ENCODE data around the gene DLGAP4. TPM values are rescaled to one million over a fixed set of nuclear protein-coding genes. Genes with fewer than 3 reads are reported as not detected.

DLGAP4 gene
- total RNA-seq, 4 donors from 2014 or later = 33.5 to 159 (median 56.6) TPM

DNA sequence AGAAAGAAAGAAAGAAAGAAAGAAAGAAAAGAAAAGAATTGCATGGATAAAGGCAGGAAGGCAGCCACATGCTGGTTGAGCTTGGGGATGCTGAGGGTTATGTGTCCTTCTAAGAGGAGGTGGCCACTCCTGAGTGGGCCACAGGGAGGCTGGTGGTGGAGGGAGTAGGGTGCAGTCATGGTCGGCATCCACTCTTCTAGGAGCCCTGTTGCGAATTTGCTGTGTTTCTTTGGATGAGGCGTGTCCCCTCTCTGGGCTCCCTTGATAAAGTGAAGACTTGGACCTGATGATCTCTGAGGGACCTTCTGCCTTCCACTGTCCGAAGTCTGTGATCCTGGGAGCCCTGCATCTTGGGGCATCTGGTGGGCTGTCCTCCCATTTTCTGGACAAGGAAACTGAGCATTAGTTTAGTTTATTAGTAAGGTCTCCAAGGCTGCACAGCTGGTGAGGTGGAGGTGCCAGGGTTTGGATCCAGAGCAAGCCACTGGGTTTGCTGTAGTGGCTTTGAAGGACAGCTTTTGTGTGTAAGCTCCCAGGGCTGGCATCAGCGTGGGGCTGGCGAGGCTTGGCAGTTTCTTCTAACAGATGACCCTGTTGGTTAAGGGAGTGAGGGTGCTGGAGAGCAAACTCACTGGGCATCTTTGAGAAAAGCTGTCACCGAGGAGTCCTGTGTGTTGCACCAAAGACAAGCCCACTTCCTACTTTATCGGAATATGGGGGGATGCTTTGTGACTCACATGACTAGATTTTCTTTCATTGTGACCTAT lies 4.3 kb downstream of the DLGAP4 start:
- Histone ChIP-seq H3K27me3 (peaks cover 82% of the 10 kb centered on the region), H3K27ac (no peak overlapping the region), H3K4me3 (no peak overlapping the region), H3K4me1 (peaks cover 3 to 13% (median 11%) of the 10 kb centered on the region in 4 donors), H3K36me3 (no peaks in the 10 kb centered on the region), H3K9me3 (no peaks in the 10 kb centered on the region)
- WGBS, 2 donors (ENCODE audit: low coverage in 1 of 2) = 61 to 71% methylated on average over 4 to 8 of the region's 8 CpGs
- no peak for TF ChIP-seq POLR2A (IDR thresholded peaks at IDR 0.05)
- no peak for TF ChIP-seq POLR2AphosphoS5 (IDR thresholded peaks at IDR 0.05)
- TF ChIP-seq, protein P1, sequence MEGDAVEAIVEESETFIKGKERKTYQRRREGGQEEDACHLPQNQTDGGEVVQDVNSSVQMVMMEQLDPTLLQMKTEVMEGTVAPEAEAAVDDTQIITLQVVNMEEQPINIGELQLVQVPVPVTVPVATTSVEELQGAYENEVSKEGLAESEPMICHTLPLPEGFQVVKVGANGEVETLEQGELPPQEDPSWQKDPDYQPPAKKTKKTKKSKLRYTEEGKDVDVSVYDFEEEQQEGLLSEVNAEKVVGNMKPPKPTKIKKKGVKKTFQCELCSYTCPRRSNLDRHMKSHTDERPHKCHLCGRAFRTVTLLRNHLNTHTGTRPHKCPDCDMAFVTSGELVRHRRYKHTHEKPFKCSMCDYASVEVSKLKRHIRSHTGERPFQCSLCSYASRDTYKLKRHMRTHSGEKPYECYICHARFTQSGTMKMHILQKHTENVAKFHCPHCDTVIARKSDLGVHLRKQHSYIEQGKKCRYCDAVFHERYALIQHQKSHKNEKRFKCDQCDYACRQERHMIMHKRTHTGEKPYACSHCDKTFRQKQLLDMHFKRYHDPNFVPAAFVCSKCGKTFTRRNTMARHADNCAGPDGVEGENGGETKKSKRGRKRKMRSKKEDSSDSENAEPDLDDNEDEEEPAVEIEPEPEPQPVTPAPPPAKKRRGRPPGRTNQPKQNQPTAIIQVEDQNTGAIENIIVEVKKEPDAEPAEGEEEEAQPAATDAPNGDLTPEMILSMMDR (IDR thresholded peaks at IDR 0.05) = no peak
- TF ChIP-seq EP300 (IDR thresholded peaks at IDR 0.05; ENCODE audit: low read depth) = no peak
- in situ Hi-C loops (cut with MboI; ENCODE audit: low pct_ligation_motif_present in 1 of 4, low pct_unique_long_range_greater_than_20kb in 1 of 4, low sequenced_read_pairs in 3 of 4) = no loop called here
- no peak for DNase-seq
- intact Hi-C loops (cut with DNase I; ENCODE audit: low total_unique reads) = no loop called here

DNA sequence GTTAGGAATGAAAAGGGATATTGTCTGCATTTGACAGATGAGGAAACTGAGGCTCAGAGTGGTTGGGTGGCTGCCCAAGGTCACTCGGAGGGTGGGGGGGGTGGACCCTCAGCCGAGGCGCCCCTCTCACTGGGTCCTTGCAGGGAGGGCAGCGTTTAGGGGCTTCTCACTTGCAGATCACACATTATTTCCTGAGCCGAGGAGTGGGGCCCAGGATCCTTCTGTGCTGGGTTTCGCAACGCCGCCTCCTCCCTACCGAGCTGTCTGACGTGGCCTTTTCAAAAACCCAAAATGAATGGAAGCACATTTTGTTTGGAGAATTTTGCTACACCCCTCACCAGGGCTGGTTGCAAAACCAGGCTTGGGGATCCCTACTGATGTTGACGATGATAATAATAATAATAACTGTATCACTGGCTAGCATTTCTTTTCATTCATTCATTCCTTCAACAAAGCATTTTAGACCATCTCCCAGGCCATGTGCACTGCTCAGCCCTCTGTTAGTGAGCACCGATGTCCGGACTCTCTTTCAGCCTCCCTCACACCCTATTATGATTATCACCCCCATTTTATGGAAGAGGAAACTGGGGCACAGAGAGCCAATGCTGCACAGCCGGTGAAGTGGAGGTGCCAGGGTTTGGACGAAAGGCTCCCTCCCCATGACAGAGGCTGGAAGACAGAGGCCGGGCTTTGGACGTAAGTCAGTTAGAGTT lies 5.2 kb downstream of the DLGAP4 start:
- in situ Hi-C loops (cut with MboI; ENCODE audit: low pct_ligation_motif_present in 1 of 4, low pct_unique_long_range_greater_than_20kb in 1 of 4, low sequenced_read_pairs in 3 of 4) (no loop called here), intact Hi-C loops (cut with DNase I; ENCODE audit: low total_unique reads) (no loop called here)
- TF ChIP-seq POLR2AphosphoS5 (IDR thresholded peaks at IDR 0.05) (no peak), POLR2A (IDR thresholded peaks at IDR 0.05) (no peak)
- TF ChIP-seq, protein P1 (IDR thresholded peaks at IDR 0.05) = no peak
- H3K4me1 ChIP-seq = peaks cover 3 to 8% (median 7%) of the 10 kb centered on the region in 4 donors
- H3K4me3 ChIP-seq = no peak overlapping the region
- 63 to 71% methylated on average over 8 to 17 of the region's 17 CpGs for WGBS, 2 donors (ENCODE audit: low coverage in 1 of 2)
- H3K27ac ChIP-seq = no peak overlapping the region
- H3K36me3 ChIP-seq = no peaks in the 10 kb centered on the region
- no peak for DNase-seq
- no peaks in the 10 kb centered on the region for H3K9me3 ChIP-seq
- peaks cover 73% of the 10 kb centered on the region for H3K27me3 ChIP-seq

DNA sequence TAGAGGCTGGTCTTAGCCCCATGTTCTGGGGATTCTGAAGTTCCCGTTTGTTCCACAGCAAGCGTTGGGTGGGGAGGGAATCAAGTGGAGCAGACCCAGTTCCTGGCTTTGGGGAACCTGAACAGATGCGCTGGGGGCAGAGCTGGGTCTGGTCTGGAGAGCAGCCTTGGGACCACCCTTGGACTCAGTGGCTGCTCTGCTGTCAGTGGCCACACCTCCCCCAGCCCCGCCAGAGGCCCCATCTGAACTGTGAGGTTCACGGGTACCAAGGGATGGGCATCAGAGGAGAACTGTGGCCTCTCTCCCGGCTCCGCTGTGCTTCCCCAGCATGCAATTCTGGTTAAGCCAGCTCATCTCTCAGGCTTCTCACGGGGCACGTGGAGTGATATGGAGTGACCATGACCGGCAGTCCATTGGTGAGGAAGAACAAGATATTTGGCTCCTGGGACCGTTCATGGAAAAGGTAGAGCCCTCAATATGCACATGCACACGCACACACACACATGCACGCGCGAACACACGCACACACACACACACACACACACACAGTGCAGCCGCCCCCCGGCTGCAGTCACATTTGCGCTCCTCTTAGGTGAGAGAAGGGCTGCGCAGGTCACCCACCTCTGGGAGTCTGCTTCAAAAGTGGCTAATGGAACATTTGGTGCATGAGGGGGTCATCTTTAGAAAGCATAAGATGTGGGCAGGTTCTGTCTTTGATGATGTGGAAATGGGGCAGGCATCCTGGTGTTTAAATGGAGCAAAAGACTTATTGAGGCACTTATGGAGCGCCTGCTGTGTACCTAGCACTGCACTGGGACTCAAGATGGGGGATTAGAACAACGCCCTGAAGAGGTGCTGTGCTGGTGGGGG lies 6.0 kb downstream of the DLGAP4 start:
- in situ Hi-C loops (cut with MboI; ENCODE audit: low pct_ligation_motif_present in 1 of 4, low pct_unique_long_range_greater_than_20kb in 1 of 4, low sequenced_read_pairs in 3 of 4) = no loop called here

More for the DNA sequence above, 6.0 kb downstream of the DLGAP4 start:
- H3K36me3 ChIP-seq = no peaks in the 10 kb centered on the region
- TF ChIP-seq EP300 (IDR thresholded peaks at IDR 0.05; ENCODE audit: low read depth) (no peak), POLR2AphosphoS5 (IDR thresholded peaks at IDR 0.05) (no peak), POLR2A (IDR thresholded peaks at IDR 0.05) (no peak)
- TF ChIP-seq, protein P1 (IDR thresholded peaks at IDR 0.05) = no peak
- H3K4me3 ChIP-seq = no peak overlapping the region
- peaks cover 0 to under 1% (median under 1%) of the 10 kb centered on the region in 4 donors for H3K4me1 ChIP-seq
- H3K27me3 ChIP-seq = peaks cover 65% of the 10 kb centered on the region
- H3K27ac ChIP-seq = no peak overlapping the region
- 67 to 78% methylated on average over 3 to 22 of the region's 22 CpGs for WGBS, 2 donors (ENCODE audit: low coverage in 1 of 2)
- intact Hi-C loops (cut with DNase I; ENCODE audit: low total_unique reads) = no loop called here
- H3K9me3 ChIP-seq = no peaks in the 10 kb centered on the region
- no peak for DNase-seq
